GM23248 (cell line): ENCODE data around the gene SMC2. TPM values are rescaled to one million over a fixed set of nuclear protein-coding genes. Genes with fewer than 3 reads are reported as not detected.

Experiments used
- DNase-seq: peaks from one replicate; pipeline ENCODE4 v3.0.0-alpha.2; 2015
- H2AFZ ChIP-seq: fragments of 200-600 bp; sonication (generic); 2 replicates; pipeline ENCODE4 v1.6.1; 2016; ENCODE audit warnings: antibody characterized with exemption
- H3F3A ChIP-seq: fragments of 200-600 bp; sonication (generic); 2 replicates; pipeline ENCODE4 v1.6.1; 2016; ENCODE audit warnings: mild to moderate bottlenecking, antibody characterized with exemption, mixed run types; ENCODE audit not compliant: insufficient read depth
- H3K27ac ChIP-seq: fragments of 200-600 bp; sonication (generic); 2 replicates; pipeline ENCODE4 v1.5.1; 2016; ENCODE audit warnings: mild to moderate bottlenecking
- H3K27me3 ChIP-seq: fragments of 200-600 bp; sonication (generic); replicated peaks from 2 replicates; pipeline ENCODE4 v1.6.1; 2016; ENCODE audit warnings: mild to moderate bottlenecking; ENCODE audit not compliant: insufficient read depth
- H3K36me3 ChIP-seq: fragments of 200-600 bp; sonication (generic); 2 replicates; pipeline ENCODE4 v1.6.1; 2016; ENCODE audit warnings: low read depth, mild to moderate bottlenecking
- H3K4me1 ChIP-seq: fragments of 200-600 bp; sonication (generic); 2 replicates; pipeline ENCODE4 v1.6.1; 2016; ENCODE audit warnings: mild to moderate bottlenecking; ENCODE audit not compliant: insufficient read depth
- H3K4me2 ChIP-seq: fragments of 200-600 bp; sonication (generic); one replicate; pipeline ENCODE4 v1.6.1; 2016; ENCODE audit warnings: mild to moderate bottlenecking; ENCODE audit not compliant: unreplicated experiment
- H3K4me3 ChIP-seq: fragments of 200-600 bp; sonication (generic); 2 replicates; pipeline ENCODE4 v1.5.1; 2016; ENCODE audit warnings: mild to moderate bottlenecking
- H3K79me2 ChIP-seq: fragments of 200-600 bp; sonication (generic); 2 replicates; pipeline ENCODE4 v1.6.1; 2016; ENCODE audit warnings: mild to moderate bottlenecking; ENCODE audit not compliant: insufficient read depth
- H3K9ac ChIP-seq: fragments of 200-600 bp; sonication (generic); 2 replicates; pipeline ENCODE4 v1.6.1; 2016; ENCODE audit warnings: mild to moderate bottlenecking
- H3K9me2 ChIP-seq: fragments of 200-600 bp; sonication (generic); 2 replicates; pipeline ENCODE4 v1.6.1; 2016; ENCODE audit warnings: mixed run types, mild to moderate bottlenecking, moderate library complexity; ENCODE audit not compliant: insufficient read depth
- H3K9me3 ChIP-seq: fragments of 200-600 bp; sonication (generic); one replicate; pipeline ENCODE4 v1.6.1; 2017; ENCODE audit warnings: low read depth
- H4K20me1 ChIP-seq: fragments of 200-600 bp; sonication (generic); 2 replicates; pipeline ENCODE4 v1.6.0; 2016; ENCODE audit not compliant: insufficient read depth
- EZH2 ChIP-seq: fragments of 200-600 bp; sonication (generic); IDR thresholded peaks from 2 replicates; pipeline ENCODE4 v1.6.1; 2018; ENCODE audit warnings: antibody characterized with exemption, mild to moderate bottlenecking; ENCODE audit not compliant: insufficient read depth, poor library complexity, severe bottlenecking
- EZH2phosphoT487 ChIP-seq: fragments of 200-600 bp; sonication (generic); IDR thresholded peaks from 2 replicates; pipeline ENCODE4 v1.6.1; 2018; ENCODE audit warnings: antibody characterized with exemption, moderate library complexity, mild to moderate bottlenecking, low read depth; ENCODE audit not compliant: insufficient read depth
- WGBS, 2 experiments: methylation state at CpG; one replicate each; pipeline ENCODE4 v1.1.6; 2015 to 2017; ENCODE audit warnings: low lambda C conversion rate in 2 of 2, low coverage in 1 of 2; ENCODE audit errors: missing lambda C conversion rate in 2 of 2; 5-methylcytosine and 5-hydroxymethylcytosine counted together
- in situ Hi-C: fragments of 300-500 bp; cut with MboI; formaldehyde crosslinking; loops from 2 replicates; pipeline ENCODE4 v1.15.0; 2020
- polyA plus RNA-seq: library from polyadenylated mRNA; unstranded; fragments of >200 nt; fragmentation: Nextera tagmentation; extraction: Ambion mirVana; gene quantifications from 2 replicates; pipeline ENCODE4 v1.2.1, GENCODE V29; 2016
- total RNA-seq: library from RNA; depleted of rRNA; stranded (reverse); fragments of >200 nt; shearing (Covaris generic); gene quantifications from 2 replicates; pipeline ENCODE4 v1.2.3, GENCODE V29; 2014

Gene SMC2
- total and polyA plus RNA-seq, 2 experiments from 2014 or later, result 15.8 to 27.9 TPM

DNA sequence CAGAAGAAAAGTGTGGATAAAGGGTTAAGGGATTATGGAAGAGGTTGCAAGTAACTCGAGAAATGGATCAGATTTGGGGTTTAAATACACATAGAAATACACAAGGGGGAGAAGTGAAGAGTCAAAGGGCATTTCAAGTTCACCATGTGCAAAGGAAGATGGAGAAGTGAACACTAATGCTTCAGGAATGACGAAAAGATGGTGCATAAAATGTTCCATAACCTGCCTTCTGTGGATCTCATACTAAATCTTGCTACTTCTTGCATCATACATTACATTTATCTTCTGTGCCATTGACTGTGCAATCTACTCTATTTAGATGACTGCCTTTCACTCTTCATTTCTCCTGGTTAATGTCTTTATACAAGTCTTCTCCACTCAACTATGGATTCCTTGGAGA lies 5.7 kb upstream of the SMC2 start:
- DNase-seq, result peak; percentile 22
- peaks cover 13% of the 10 kb centered on the region for H3F3A ChIP-seq
- no peaks in the 10 kb centered on the region for H3K36me3 ChIP-seq
- TF ChIP-seq EZH2, result no peak
- TF ChIP-seq EZH2phosphoT487, result no peak
- WGBS, 2 experiments, result 33 to 36% methylated on average over 2 of the region's 2 CpGs
- in situ Hi-C loops, result no loop called here
- H4K20me1 ChIP-seq, result no peaks in the 10 kb centered on the region
- H3K27ac ChIP-seq, result no peak overlapping the region
- H3K4me1 ChIP-seq, result peaks cover 17% of the 10 kb centered on the region
- H3K9me3 ChIP-seq, result no peaks in the 10 kb centered on the region
- no peak overlapping the region for H3K4me3 ChIP-seq
- H3K9me2 ChIP-seq, result no peaks in the 10 kb centered on the region; the same call in 1 of the 2 replicates
- no peaks in the 10 kb centered on the region for H3K27me3 ChIP-seq
- no peak overlapping the region for H3K9ac ChIP-seq
- peak overlapping the region; percentile 39; the same call in 1 of the 2 replicates for H2AFZ ChIP-seq
- no peak overlapping the region for H3K4me2 ChIP-seq
- H3K79me2 ChIP-seq, result peaks cover 7% of the 10 kb centered on the region; the same call in 1 of the 2 replicates

DNA sequence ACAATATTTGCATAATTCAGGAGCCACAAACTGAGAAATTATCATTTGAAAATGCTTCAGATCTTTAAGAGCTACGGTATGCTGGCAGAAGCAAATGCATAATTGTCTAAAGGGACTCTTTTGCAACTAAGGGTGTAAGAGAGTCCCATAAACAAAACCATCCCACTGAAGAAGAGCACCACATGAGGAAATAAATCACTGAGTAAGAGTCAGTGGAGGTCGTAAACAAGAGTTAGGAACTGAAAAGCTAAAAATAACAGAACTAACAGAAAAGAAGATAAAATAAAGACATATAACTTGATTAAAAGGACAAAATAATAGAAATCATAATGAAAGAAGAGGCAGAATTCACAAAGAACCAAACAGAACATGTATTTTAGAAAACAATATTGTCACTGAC lies 3.5 kb upstream of the SMC2 start:
- no peaks in the 10 kb centered on the region for H3K36me3 ChIP-seq
- no peak for TF ChIP-seq EZH2
- no peak overlapping the region for H3K4me2 ChIP-seq
- no peaks in the 10 kb centered on the region for H3K27me3 ChIP-seq
- peaks cover 16% of the 10 kb centered on the region for H3F3A ChIP-seq
- in situ Hi-C loops, result no loop called here
- H3K79me2 ChIP-seq, result peaks cover 17% of the 10 kb centered on the region
- H3K4me1 ChIP-seq, result peaks cover 24% of the 10 kb centered on the region
- no peak overlapping the region for H3K9ac ChIP-seq
- H2AFZ ChIP-seq, result no peak overlapping the region
- H3K4me3 ChIP-seq, result no peak overlapping the region
- no peaks in the 10 kb centered on the region for H4K20me1 ChIP-seq
- no peak for DNase-seq
- WGBS, 2 experiments, result 12 to 19% methylated on average over 2 of the region's 2 CpGs
- H3K9me2 ChIP-seq, result no peaks in the 10 kb centered on the region; the same call in 1 of the 2 replicates
- no peaks in the 10 kb centered on the region for H3K9me3 ChIP-seq
- no peak overlapping the region for H3K27ac ChIP-seq

DNA sequence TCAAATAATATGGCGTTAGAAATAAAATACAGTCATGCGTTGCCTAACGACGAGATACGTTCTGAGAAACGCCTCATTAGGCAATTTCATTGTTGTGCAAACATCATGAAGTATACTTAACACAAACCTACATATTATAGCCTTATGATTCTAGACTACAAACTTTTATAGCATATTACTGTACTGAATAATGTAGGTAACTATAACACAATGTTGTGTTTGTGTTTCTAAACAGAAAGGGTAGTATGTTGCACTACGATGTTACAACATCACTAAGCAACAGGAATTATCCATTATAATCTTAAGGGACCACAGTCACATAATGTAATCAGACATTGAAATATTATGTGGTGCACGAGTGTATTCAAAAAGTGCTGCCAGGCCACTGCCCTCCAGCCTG lies 3.0 kb upstream of the SMC2 start:
- Histone ChIP-seq H3K9ac (no peak overlapping the region), H3K79me2 (peaks cover 23% of the 10 kb centered on the region), H3K36me3 (no peaks in the 10 kb centered on the region), H3K9me2 (no peaks in the 10 kb centered on the region; the same call in 1 of the 2 replicates), H2AFZ (peak overlapping the region; percentile 29; the same call in 1 of the 2 replicates), H3K27me3 (no peaks in the 10 kb centered on the region), H3K27ac (no peak overlapping the region), H3K4me3 (no peak overlapping the region), H3K4me1 (peaks cover 25% of the 10 kb centered on the region), H4K20me1 (no peaks in the 10 kb centered on the region), H3K4me2 (no peak overlapping the region), H3F3A (peaks cover 16% of the 10 kb centered on the region), H3K9me3 (no peaks in the 10 kb centered on the region)
- in situ Hi-C loops, result no loop called here
- DNase-seq, result no peak
- TF ChIP-seq EZH2 (no peak), EZH2phosphoT487 (no peak)
- 77 to 81% methylated on average over 8 of the region's 8 CpGs for WGBS, 2 experiments

DNA sequence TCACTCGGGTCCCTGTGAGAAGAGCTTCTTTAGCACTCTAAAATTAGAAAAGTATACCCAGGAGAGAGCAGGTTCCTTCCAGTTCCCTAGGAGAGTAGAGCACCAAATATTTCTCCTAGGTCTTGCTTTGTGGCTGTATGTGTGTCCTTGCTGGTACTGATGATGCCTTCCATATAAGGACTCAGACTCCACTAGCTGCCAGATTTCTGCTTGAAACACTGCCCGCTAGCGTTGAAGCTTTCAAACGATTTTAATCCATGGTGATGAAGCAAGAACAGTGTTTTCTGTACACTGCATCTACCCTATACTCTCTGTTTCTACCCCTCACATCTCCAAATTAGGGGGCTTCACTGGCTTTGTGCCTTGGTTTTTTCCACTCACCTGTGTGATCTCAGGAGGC lies 2.4 kb upstream of the SMC2 start:
- no peak overlapping the region for H3K27ac ChIP-seq

DNA sequence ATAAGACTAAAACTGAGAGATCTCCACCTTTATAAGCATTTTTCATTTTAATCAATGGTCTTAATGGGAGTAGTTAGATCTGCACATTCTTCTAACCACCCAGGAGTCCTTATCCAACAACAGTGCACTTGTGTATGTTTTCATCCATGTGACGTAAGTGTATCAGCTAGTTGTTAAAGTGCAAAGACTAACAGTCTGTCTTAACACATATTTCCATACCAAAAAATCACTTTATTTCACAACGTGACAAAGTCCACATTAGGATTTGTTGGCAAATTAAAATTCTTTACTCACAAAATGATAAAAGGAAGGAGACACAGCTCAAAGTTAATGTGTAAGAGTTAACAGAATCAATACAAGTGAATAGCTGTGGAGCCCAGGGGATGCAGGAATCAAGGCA lies 1.9 kb upstream of the SMC2 start:
- Histone ChIP-seq H3K9me2 (no peaks in the 10 kb centered on the region; the same call in 1 of the 2 replicates), H3K9ac (0 out of 2 replicates have a peak overlapping the region, but pooled peaks have one; percentile 92), H3K9me3 (no peaks in the 10 kb centered on the region), H3K36me3 (no peaks in the 10 kb centered on the region), H3K27ac (no peak overlapping the region), H3K27me3 (no peaks in the 10 kb centered on the region), H4K20me1 (no peaks in the 10 kb centered on the region), H3K4me3 (peak overlapping the region; percentile 93; the same call in 1 of the 2 replicates), H3K79me2 (peaks cover 34% of the 10 kb centered on the region), H3K4me1 (peaks cover 25% of the 10 kb centered on the region), H3F3A (peaks cover 16% of the 10 kb centered on the region), H2AFZ (peak overlapping the region; percentile 96), H3K4me2 (no peak overlapping the region)
- TF ChIP-seq EZH2, result no peak
- TF ChIP-seq EZH2phosphoT487, result no peak
- DNase-seq, result no peak
- WGBS, 2 experiments, result 75 to 89% methylated on average over 2 of the region's 2 CpGs
- in situ Hi-C loops, result no loop called here

More for the DNA sequence above, 2.4 kb upstream of the SMC2 start:
- no peaks in the 10 kb centered on the region for H4K20me1 ChIP-seq
- H3K9me3 ChIP-seq, result no peaks in the 10 kb centered on the region
- H3K79me2 ChIP-seq, result peaks cover 29% of the 10 kb centered on the region
- H2AFZ ChIP-seq, result peak overlapping the region; percentile 29; the same call in 1 of the 2 replicates
- H3F3A ChIP-seq, result peaks cover 16% of the 10 kb centered on the region
- no peaks in the 10 kb centered on the region for H3K27me3 ChIP-seq
- H3K9me2 ChIP-seq, result no peaks in the 10 kb centered on the region; the same call in 1 of the 2 replicates
- TF ChIP-seq EZH2 (no peak), EZH2phosphoT487 (no peak)
- no peak overlapping the region for H3K4me2 ChIP-seq
- no peak overlapping the region for H3K4me3 ChIP-seq
- H3K36me3 ChIP-seq, result no peaks in the 10 kb centered on the region
- no peak overlapping the region for H3K9ac ChIP-seq
- WGBS, 2 experiments, result 27 to 44% methylated on average over 4 of the region's 4 CpGs
- DNase-seq, result peak; percentile 67
- in situ Hi-C loops, result no loop called here
- H3K4me1 ChIP-seq, result peaks cover 25% of the 10 kb centered on the region
